ENCODE data around the gene RNF166. TPM values are rescaled to one million over a fixed set of nuclear protein-coding genes. Genes with fewer than 3 reads are reported as not detected.

The RNF166 gene
- total RNA-seq, 1 experiment from 2014 or later: 26.5 TPM

DNA sequence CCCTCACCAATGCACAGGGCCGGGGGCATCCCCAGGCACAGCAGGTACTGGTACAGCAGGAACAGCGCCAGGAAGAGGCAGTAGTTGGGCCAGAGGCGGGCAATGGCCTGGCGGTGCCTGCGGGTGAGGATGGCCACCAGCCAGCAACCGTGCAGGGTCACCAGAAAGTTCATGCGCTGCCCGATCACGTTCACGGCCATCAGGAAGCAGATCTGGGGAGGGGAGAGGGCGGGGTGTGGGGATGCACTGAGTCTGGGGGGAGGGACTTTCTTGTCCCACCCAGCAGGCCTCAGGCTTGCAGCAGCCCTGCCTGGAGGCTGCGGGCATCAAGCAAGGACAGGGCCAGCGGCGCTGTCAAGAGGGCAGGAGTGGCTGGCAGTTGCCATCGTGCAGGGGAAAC is 25.5 kb upstream of the RNF166 start:
- H2BK20ac ChIP-seq (ENCODE audit: low read depth, low read length, poor library complexity, severe bottlenecking): no peak overlapping the region
- Mint-ChIP-seq H3K36me3 (ENCODE audit: insufficient read depth in 1 of 3, low read depth in 3 of 3) (peaks cover 3 to 15% (median 9%) of the 10 kb centered on the region in 3 experiments; a peak in 6 of 7 replicates), H3K27me3 (ENCODE audit: low read depth) (no peaks in the 10 kb centered on the region; the same call in 1 of the 2 replicates), H3K4me3 (no peak overlapping the region), H3K4me1 (no peaks in the 10 kb centered on the region), H3K9me3 (no peaks in the 10 kb centered on the region), H3K27ac (no peak overlapping the region)
- no peak overlapping the region for H2BK120ac ChIP-seq (ENCODE audit: low read depth, low read length, poor library complexity, severe bottlenecking)
- H2BK15ac ChIP-seq (ENCODE audit: low read depth, low read length): no peak overlapping the region
- no peak overlapping the region for H2AFZ ChIP-seq (ENCODE audit: low read length)
- H3K23me2 ChIP-seq (ENCODE audit: insufficient read length, low read depth, low read length, poor library complexity, severe bottlenecking): no peaks in the 10 kb centered on the region
- no peak overlapping the region for H3K27ac ChIP-seq (ENCODE audit: insufficient read length, low read depth, low read length)
- no peak overlapping the region for H3K23ac ChIP-seq (ENCODE audit: insufficient read length, low read depth, low read length)
- no peak overlapping the region for H3K4me2 ChIP-seq (ENCODE audit: insufficient read depth, insufficient read length, low read length)
- H3K9ac ChIP-seq (ENCODE audit: extremely low read depth, insufficient read length, low read length): no peak overlapping the region
- no peaks in the 10 kb centered on the region for H3K27me3 ChIP-seq (ENCODE audit: insufficient read depth, low read length)
- no peak overlapping the region for H3K14ac ChIP-seq (ENCODE audit: insufficient read depth, low read length)
- no peak overlapping the region for H2BK12ac ChIP-seq (ENCODE audit: insufficient read length, low read depth, low read length)
- H3K79me2 ChIP-seq (ENCODE audit: insufficient read depth, low read length): no peaks in the 10 kb centered on the region
- no peak overlapping the region for H4K91ac ChIP-seq (ENCODE audit: insufficient read length, low read depth, low read length)
- no peak overlapping the region for H3K56ac ChIP-seq (ENCODE audit: insufficient read length, low read depth, low read length)
- no peak overlapping the region for H3T11ph ChIP-seq (ENCODE audit: low read length)
- no peak overlapping the region for H3K18ac ChIP-seq (ENCODE audit: insufficient read length, low read depth, low read length)
- H4K5ac ChIP-seq (ENCODE audit: insufficient read length, low read depth, low read length): no peak overlapping the region
- DNase-seq: no peak
- no CpG with 5 or more reads among the region's 15 CpGs for WGBS (ENCODE audit: extremely low coverage, insufficient read length, low lambda C conversion rate)
- no peak overlapping the region for H4K8ac ChIP-seq (replicated peaks; ENCODE audit: insufficient read length, low read depth, low read length)
- H3K4me1 ChIP-seq (ENCODE audit: insufficient read depth, low read length): no peaks in the 10 kb centered on the region
- no peaks in the 10 kb centered on the region for H3K79me1 ChIP-seq (ENCODE audit: insufficient read depth, low read depth, low read length, poor library complexity, severe bottlenecking)
- no peak overlapping the region for H2AK5ac ChIP-seq (ENCODE audit: insufficient read length, low read length)
- no peak overlapping the region for H2BK5ac ChIP-seq (ENCODE audit: insufficient read length, low read length)
- TF ChIP-seq, protein P1, sequence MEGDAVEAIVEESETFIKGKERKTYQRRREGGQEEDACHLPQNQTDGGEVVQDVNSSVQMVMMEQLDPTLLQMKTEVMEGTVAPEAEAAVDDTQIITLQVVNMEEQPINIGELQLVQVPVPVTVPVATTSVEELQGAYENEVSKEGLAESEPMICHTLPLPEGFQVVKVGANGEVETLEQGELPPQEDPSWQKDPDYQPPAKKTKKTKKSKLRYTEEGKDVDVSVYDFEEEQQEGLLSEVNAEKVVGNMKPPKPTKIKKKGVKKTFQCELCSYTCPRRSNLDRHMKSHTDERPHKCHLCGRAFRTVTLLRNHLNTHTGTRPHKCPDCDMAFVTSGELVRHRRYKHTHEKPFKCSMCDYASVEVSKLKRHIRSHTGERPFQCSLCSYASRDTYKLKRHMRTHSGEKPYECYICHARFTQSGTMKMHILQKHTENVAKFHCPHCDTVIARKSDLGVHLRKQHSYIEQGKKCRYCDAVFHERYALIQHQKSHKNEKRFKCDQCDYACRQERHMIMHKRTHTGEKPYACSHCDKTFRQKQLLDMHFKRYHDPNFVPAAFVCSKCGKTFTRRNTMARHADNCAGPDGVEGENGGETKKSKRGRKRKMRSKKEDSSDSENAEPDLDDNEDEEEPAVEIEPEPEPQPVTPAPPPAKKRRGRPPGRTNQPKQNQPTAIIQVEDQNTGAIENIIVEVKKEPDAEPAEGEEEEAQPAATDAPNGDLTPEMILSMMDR (conservative IDR thresholded peaks at IDR 0.05): no peak
- no peak overlapping the region for H3K4ac ChIP-seq (ENCODE audit: low read depth, low read length)
- H3K9me3 ChIP-seq (ENCODE audit: control insufficient read depth, low read depth, low read length): no peaks in the 10 kb centered on the region
- H4K20me1 ChIP-seq (ENCODE audit: control insufficient read depth, insufficient read depth, insufficient read length): no peaks in the 10 kb centered on the region

Measured in H9 (cell line).